Endodermal cell (in vitro differentiated cells): Measurements from ENCODE around the gene POLR3G. TPM values are rescaled to one million over a fixed set of nuclear protein-coding genes. Genes with fewer than 3 reads are reported as not detected.

Experiments used
- DNase-seq: peaks from one replicate; pipeline ENCODE4 v3.0.0-alpha.2; 2017
- H3K27ac ChIP-seq: 2 replicates; pipeline ENCODE4 v1.5.1; 2013; ENCODE audit warnings: mild to moderate bottlenecking, low read depth, low read length, moderate library complexity
- H3K27me3 ChIP-seq: 2 replicates; pipeline ENCODE4 v1.6.1; 2013; ENCODE audit warnings: mild to moderate bottlenecking, low read length, moderate library complexity; ENCODE audit not compliant: insufficient read depth, control insufficient read depth, poor library complexity, severe bottlenecking
- H3K36me3 ChIP-seq: 2 replicates; pipeline ENCODE4 v1.7.0; 2013; ENCODE audit warnings: mild to moderate bottlenecking, low read length, moderate library complexity; ENCODE audit not compliant: control insufficient read depth, insufficient read depth
- H3K4me1 ChIP-seq: one replicate; pipeline ENCODE4 v1.7.0; 2013; ENCODE audit warnings: low read length; ENCODE audit not compliant: control insufficient read depth, insufficient read depth
- H3K4me3 ChIP-seq: 2 replicates; pipeline ENCODE4 v1.5.1; 2013; ENCODE audit warnings: mild to moderate bottlenecking, low read length, moderate library complexity
- H3K9ac ChIP-seq: 2 replicates; pipeline ENCODE4 v1.6.1; 2013; ENCODE audit warnings: mild to moderate bottlenecking, low read length, moderate library complexity; ENCODE audit not compliant: poor library complexity, severe bottlenecking; ENCODE audit errors: extremely low read depth
- H3K9me3 ChIP-seq: 2 replicates; pipeline ENCODE4 v1.6.1; 2013; ENCODE audit warnings: mild to moderate bottlenecking, low read length, moderate library complexity; ENCODE audit not compliant: control insufficient read depth
- H3K27ac Mint-ChIP-seq: 2 replicates; pipeline ENCODE4 v1.8.0; 2020; ENCODE audit warnings: mixed read lengths
- H3K27me3 Mint-ChIP-seq: 2 replicates; pipeline ENCODE4 v1.8.0; 2021; ENCODE audit warnings: mild to moderate bottlenecking, mixed read lengths; ENCODE audit not compliant: insufficient read depth
- H3K36me3 Mint-ChIP-seq: 2 replicates; pipeline ENCODE4 v1.8.0; 2020; ENCODE audit warnings: low read depth, mixed read lengths
- H3K4me1 Mint-ChIP-seq: 2 replicates; pipeline ENCODE4 v1.8.0; 2020; ENCODE audit warnings: mixed read lengths
- H3K4me3 Mint-ChIP-seq: 2 replicates; pipeline ENCODE4 v1.8.0; 2020; ENCODE audit warnings: mild to moderate bottlenecking, moderate library complexity, mixed read lengths
- H3K9me3 Mint-ChIP-seq: 2 replicates; pipeline ENCODE4 v1.8.0; 2020; ENCODE audit warnings: mild to moderate bottlenecking, mixed read lengths
- WGBS, 2 experiments: methylation state at CpG; one replicate each; pipeline versions ENCODE4 v1.1.5 to v1.1.7; 2013; ENCODE audit warnings: missing lambda C conversion rate in 2 of 2, mixed read lengths in 1 of 2; ENCODE audit not compliant: insufficient coverage in 1 of 2, insufficient read length in 1 of 2; 5-methylcytosine and 5-hydroxymethylcytosine counted together
- total RNA-seq, 2 donors: library from RNA; stranded (reverse); fragmentation: NEBNext Ultra II Directional in 1 of 2; extraction: Animal tissue kit (Norgen Biotek cat#: 25700) in 1 of 2; gene quantifications; 2 replicates in 1 of 2; 3 replicates in 1 of 2; pipeline ENCODE4 v1.2.1, GENCODE V29; 2021
- TF ChIP-seq, protein P1 (sequence below): fragments of 200-600 bp; sonication (generic); conservative IDR thresholded peaks from 2 replicates; pipeline ENCODE4 v1.5.0; 2021; ENCODE audit warnings: antibody characterized with exemption, mild to moderate bottlenecking

The POLR3G gene
- total RNA-seq, 2 donors from 2014 or later: 6.3 to 16.4 TPM

DNA sequence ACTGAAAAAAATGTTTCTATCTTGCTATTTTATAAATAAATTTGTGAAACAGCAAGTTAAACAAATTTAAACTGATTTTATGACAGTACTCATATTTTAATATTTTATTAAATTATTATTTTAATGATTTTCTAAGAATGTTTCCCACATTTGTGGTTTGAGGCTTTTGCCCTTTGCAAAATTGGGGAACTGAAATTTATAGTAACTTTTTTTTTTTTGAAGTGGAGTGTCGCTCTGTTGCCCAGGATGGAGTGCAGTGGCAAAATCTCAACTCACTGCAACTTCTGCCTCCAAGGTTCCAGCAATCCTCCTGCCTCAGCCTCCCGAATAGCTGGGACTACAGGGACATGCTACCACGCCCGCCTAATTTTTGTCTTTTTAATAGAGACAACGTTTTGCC is 76.7 kb downstream of the POLR3G start:
- H3K4me3 Mint-ChIP-seq: no peak overlapping the region
- H3K4me3 ChIP-seq: no peak overlapping the region
- H3K9ac ChIP-seq: no peak overlapping the region
- peaks cover 6% of the 10 kb centered on the region for H3K4me1 ChIP-seq
- H3K27ac ChIP-seq: no peak overlapping the region
- peaks cover 51% of the 10 kb centered on the region for H3K4me1 Mint-ChIP-seq
- no peaks in the 10 kb centered on the region for H3K9me3 ChIP-seq
- 91 to 92% methylated on average over 4 to 5 of the region's 5 CpGs for WGBS, 2 experiments
- no peaks in the 10 kb centered on the region for H3K27me3 ChIP-seq
- H3K9me3 Mint-ChIP-seq: peaks cover 3% of the 10 kb centered on the region
- H3K36me3 Mint-ChIP-seq: no peaks in the 10 kb centered on the region
- TF ChIP-seq, protein P1, sequence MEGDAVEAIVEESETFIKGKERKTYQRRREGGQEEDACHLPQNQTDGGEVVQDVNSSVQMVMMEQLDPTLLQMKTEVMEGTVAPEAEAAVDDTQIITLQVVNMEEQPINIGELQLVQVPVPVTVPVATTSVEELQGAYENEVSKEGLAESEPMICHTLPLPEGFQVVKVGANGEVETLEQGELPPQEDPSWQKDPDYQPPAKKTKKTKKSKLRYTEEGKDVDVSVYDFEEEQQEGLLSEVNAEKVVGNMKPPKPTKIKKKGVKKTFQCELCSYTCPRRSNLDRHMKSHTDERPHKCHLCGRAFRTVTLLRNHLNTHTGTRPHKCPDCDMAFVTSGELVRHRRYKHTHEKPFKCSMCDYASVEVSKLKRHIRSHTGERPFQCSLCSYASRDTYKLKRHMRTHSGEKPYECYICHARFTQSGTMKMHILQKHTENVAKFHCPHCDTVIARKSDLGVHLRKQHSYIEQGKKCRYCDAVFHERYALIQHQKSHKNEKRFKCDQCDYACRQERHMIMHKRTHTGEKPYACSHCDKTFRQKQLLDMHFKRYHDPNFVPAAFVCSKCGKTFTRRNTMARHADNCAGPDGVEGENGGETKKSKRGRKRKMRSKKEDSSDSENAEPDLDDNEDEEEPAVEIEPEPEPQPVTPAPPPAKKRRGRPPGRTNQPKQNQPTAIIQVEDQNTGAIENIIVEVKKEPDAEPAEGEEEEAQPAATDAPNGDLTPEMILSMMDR: no peak
- no peak for DNase-seq
- H3K27ac Mint-ChIP-seq: no peak overlapping the region
- H3K36me3 ChIP-seq: no peaks in the 10 kb centered on the region
- H3K27me3 Mint-ChIP-seq: no peaks in the 10 kb centered on the region

DNA sequence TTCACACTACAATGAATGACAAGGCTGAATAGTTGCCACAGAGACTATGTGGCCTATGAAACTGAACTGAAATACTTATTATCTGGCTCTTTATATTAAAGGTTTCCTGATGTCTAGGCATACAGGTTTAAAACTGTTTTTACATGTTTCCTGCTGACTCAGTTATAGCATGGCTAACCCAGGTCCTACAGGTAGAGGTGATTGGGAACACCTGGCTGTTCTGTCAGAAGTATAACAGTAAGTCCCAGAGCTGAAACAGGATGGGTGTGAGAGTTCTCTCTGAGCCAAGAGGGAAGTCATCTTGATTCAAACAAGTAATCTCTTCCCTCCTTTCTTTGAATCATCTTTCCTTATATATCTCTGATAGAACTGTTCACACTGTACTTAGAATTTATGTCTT is 79.0 kb downstream of the POLR3G start:
- Histone ChIP-seq H3K9ac (no peak overlapping the region), H3K9me3 (no peaks in the 10 kb centered on the region), H3K4me1 (peaks cover 16% of the 10 kb centered on the region), H3K27ac (no peak overlapping the region), H3K27me3 (no peaks in the 10 kb centered on the region), H3K36me3 (no peaks in the 10 kb centered on the region), H3K4me3 (no peak overlapping the region)
- Mint-ChIP-seq H3K27ac (no peak overlapping the region), H3K9me3 (peaks cover 3% of the 10 kb centered on the region), H3K4me3 (no peak overlapping the region), H3K27me3 (no peaks in the 10 kb centered on the region), H3K36me3 (no peaks in the 10 kb centered on the region), H3K4me1 (peaks cover 50% of the 10 kb centered on the region)
- DNase-seq: no peak
- TF ChIP-seq, protein P1: no peak

DNA sequence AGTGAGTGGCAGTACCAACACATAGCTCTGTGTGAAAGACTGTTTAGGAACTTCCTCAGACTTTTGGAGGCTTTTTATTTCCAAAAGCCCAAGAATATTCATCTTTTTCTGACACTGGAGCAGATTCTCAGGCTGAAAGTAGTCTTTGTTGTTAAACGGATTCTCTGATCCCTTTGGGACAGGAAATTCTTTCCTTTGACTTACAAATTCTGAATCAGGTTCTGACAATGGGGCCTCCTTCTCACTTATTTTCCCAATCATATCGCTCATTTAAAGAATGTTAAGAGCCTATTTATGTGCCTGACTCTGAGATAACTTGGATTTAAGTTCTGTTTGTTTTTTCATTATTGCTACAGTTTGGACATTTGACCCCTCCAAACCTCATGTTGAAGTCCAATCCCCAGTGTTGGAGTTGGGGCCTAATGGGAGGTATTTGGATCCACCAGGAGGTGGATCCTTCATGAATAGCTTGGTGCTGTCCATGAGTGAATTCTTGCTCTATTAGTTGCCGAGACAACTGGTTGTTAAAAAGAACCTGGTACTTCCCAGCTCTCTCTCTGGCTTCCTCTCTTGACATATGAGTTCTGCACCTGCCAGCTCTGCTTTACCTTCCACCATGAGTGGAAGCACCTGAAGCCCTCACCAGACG is 79.8 kb downstream of the POLR3G start:
- Histone ChIP-seq H3K9ac (no peak overlapping the region), H3K9me3 (no peaks in the 10 kb centered on the region), H3K4me1 (peaks cover 17% of the 10 kb centered on the region), H3K27ac (no peak overlapping the region), H3K4me3 (peak overlapping the region; percentile 30), H3K27me3 (no peaks in the 10 kb centered on the region), H3K36me3 (no peaks in the 10 kb centered on the region)
- Mint-ChIP-seq H3K27ac (no peak overlapping the region), H3K9me3 (peaks cover 3% of the 10 kb centered on the region), H3K4me1 (peaks cover 50% of the 10 kb centered on the region), H3K36me3 (no peaks in the 10 kb centered on the region), H3K4me3 (no peak overlapping the region), H3K27me3 (no peaks in the 10 kb centered on the region)
- DNase-seq: no peak
- 61 to 75% methylated on average over 1 to 4 of the region's 4 CpGs for WGBS, 2 experiments
- TF ChIP-seq, protein P1: no peak
